Measurements from ENCODE around the gene MGAT4B.
A peak's percentile ranks its signal among the peaks of the same experiment; 100 is the strongest.
"Not testable (repeated sequence)": the region's sequence is repeated elsewhere in the genome, so short reads cannot be mapped to it uniquely, and the experiment has no call there.

Gene MGAT4B

GRCh38 chr5:179836225-179837019, 29.8 kb upstream of the MGAT4B start:
- H3K9me3 ChIP-seq (ENCODE audit: control insufficient read depth, low read length): no peaks in the 10 kb centered on the region
- no peaks in the 10 kb centered on the region for H3K27me3 ChIP-seq (replicated peaks; ENCODE audit: control insufficient read depth, insufficient read depth, low read length, poor library complexity, severe bottlenecking)
- peaks cover 14% of the 10 kb centered on the region for H3K4me1 ChIP-seq (ENCODE audit: control insufficient read depth, insufficient read depth, low read length, poor library complexity, severe bottlenecking)
- peak; percentile 43 to 51 (median 44) for DNase-seq
- H3K27ac ChIP-seq (ENCODE audit: insufficient read depth, low read length, poor library complexity, severe bottlenecking): peak overlapping the region; percentile 67
- no peak overlapping the region for H3K4me3 ChIP-seq (ENCODE audit: insufficient read depth, low read depth, low read length, poor library complexity, severe bottlenecking)
- H3K36me3 ChIP-seq (ENCODE audit: control insufficient read depth, insufficient read depth, low read length): peaks cover 65% of the 10 kb centered on the region

DNA sequence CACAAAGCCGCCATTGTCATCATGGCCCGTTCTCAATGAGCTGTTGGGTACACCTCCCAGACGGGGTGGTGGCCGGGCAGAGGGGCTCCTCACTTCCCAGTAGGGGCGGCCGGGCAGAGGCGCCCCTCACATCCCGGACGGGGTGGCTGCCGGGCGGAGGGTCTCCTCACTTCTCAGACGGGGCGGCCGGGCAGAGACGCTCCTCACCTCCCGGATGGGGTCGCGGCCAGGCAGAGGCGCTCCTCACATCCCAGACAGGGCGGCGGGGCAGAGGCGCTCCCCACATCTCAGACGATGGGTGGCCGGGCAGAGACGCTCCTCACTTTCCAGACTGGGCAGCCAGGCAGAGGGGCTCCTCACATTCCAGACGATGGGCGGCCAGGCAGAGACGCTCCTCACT, 28.2 kb upstream of the MGAT4B start:
- not testable (repeated sequence) for H3K4me3 ChIP-seq (ENCODE audit: insufficient read depth, low read depth, low read length, poor library complexity, severe bottlenecking); DNase-seq; H3K9me3 ChIP-seq (ENCODE audit: control insufficient read depth, low read length); H3K27me3 ChIP-seq (replicated peaks; ENCODE audit: control insufficient read depth, insufficient read depth, low read length, poor library complexity, severe bottlenecking); H3K27ac ChIP-seq (ENCODE audit: insufficient read depth, low read length, poor library complexity, severe bottlenecking)
- H3K4me1 ChIP-seq (ENCODE audit: control insufficient read depth, insufficient read depth, low read length, poor library complexity, severe bottlenecking): peaks cover 14% of the 10 kb centered on the region
- peaks cover 66% of the 10 kb centered on the region for H3K36me3 ChIP-seq (ENCODE audit: control insufficient read depth, insufficient read depth, low read length)

DNA sequence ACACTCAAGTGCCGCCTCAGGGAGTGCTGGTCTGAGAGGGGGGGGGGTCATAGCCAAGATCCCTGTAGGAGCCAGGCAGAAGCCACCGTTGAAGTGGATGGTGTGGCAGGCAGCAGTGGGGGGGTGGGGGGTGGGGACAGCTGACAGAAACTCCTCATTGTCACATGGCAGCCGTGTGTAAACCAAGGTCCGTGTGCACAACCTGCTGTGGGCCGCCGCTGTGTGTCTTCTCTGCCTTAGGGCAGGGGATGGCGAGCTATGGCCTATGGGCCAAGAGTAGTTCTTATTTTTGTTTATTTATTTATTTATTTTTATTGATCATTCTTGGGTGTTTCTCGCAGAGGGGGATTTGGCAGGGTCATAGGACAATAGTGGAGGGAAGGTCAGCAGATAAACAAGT, 27.5 kb upstream of the MGAT4B start:
- H3K27ac ChIP-seq (ENCODE audit: insufficient read depth, low read length, poor library complexity, severe bottlenecking): no peak overlapping the region
- H3K4me1 ChIP-seq (ENCODE audit: control insufficient read depth, insufficient read depth, low read length, poor library complexity, severe bottlenecking): peaks cover 14% of the 10 kb centered on the region
- no peaks in the 10 kb centered on the region for H3K27me3 ChIP-seq (replicated peaks; ENCODE audit: control insufficient read depth, insufficient read depth, low read length, poor library complexity, severe bottlenecking)
- H3K9me3 ChIP-seq (ENCODE audit: control insufficient read depth, low read length): no peaks in the 10 kb centered on the region
- H3K4me3 ChIP-seq (ENCODE audit: insufficient read depth, low read depth, low read length, poor library complexity, severe bottlenecking): no peak overlapping the region
- peaks cover 66% of the 10 kb centered on the region for H3K36me3 ChIP-seq (ENCODE audit: control insufficient read depth, insufficient read depth, low read length)
- DNase-seq: no peak

- Histone ChIP-seq H3K27ac (ENCODE audit: insufficient read depth, low read length, poor library complexity, severe bottlenecking) (no peak overlapping the region), H3K4me1 (ENCODE audit: control insufficient read depth, insufficient read depth, low read length, poor library complexity, severe bottlenecking) (peaks cover 14% of the 10 kb centered on the region), H3K9me3 (ENCODE audit: control insufficient read depth, low read length) (no peaks in the 10 kb centered on the region), H3K36me3 (ENCODE audit: control insufficient read depth, insufficient read depth, low read length) (peaks cover 70% of the 10 kb centered on the region), H3K27me3 (replicated peaks; ENCODE audit: control insufficient read depth, insufficient read depth, low read length, poor library complexity, severe bottlenecking) (no peaks in the 10 kb centered on the region), H3K4me3 (ENCODE audit: insufficient read depth, low read depth, low read length, poor library complexity, severe bottlenecking) (no peak overlapping the region)
- DNase-seq: no peak
Measured at GRCh38 chr5:179833709-179834070, 27.0 kb upstream of the MGAT4B start.

GRCh38 chr5:179833056-179833708, 26.5 kb upstream of the MGAT4B start:
- H3K36me3 ChIP-seq (ENCODE audit: control insufficient read depth, insufficient read depth, low read length): peaks cover 73% of the 10 kb centered on the region
- no peak for DNase-seq
- H3K4me1 ChIP-seq (ENCODE audit: control insufficient read depth, insufficient read depth, low read length, poor library complexity, severe bottlenecking): peaks cover 14% of the 10 kb centered on the region
- H3K27ac ChIP-seq (ENCODE audit: insufficient read depth, low read length, poor library complexity, severe bottlenecking): no peak overlapping the region
- no peak overlapping the region for H3K4me3 ChIP-seq (ENCODE audit: insufficient read depth, low read depth, low read length, poor library complexity, severe bottlenecking)
- H3K27me3 ChIP-seq (replicated peaks; ENCODE audit: control insufficient read depth, insufficient read depth, low read length, poor library complexity, severe bottlenecking): no peaks in the 10 kb centered on the region
- H3K9me3 ChIP-seq (ENCODE audit: control insufficient read depth, low read length): no peaks in the 10 kb centered on the region

DNA sequence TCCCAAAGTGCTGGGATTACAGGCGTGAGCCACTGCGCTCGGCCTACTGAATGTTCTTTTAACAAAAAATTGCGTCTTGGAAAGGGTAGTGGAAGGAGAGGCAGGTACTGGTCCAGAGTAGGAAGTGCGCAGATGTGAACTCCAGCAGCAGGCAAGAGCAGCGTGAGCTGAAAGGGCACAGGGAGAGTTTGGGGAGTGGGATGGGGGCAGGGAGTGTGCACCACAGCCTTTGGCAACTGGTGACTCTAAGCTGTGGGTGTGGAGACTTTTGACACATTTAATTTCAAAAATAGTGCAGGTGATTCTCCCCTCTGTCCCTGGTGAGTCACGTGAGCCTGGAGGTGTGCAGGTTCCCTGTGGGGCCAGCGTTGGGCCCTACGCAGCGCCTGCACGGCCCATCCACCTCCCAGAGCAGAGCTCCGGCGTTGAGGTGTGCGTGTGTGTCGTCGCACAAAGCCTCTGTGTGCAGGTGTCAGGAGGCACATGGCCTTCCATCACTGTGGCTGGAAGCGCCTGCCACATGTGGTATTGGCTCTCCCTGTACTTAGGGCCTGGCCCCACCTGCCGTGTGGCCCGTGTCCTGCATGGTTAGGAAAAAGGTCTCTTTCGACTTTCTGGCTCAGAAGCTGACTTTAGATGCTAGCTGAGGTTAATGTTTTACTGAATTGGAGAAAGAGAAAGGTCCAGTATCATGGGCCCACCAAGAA, 25.5 kb upstream of the MGAT4B start:
- Histone ChIP-seq H3K4me3 (ENCODE audit: insufficient read depth, low read depth, low read length, poor library complexity, severe bottlenecking) (no peak overlapping the region), H3K9me3 (ENCODE audit: control insufficient read depth, low read length) (no peaks in the 10 kb centered on the region), H3K36me3 (ENCODE audit: control insufficient read depth, insufficient read depth, low read length) (peaks cover 71% of the 10 kb centered on the region), H3K27me3 (replicated peaks; ENCODE audit: control insufficient read depth, insufficient read depth, low read length, poor library complexity, severe bottlenecking) (no peaks in the 10 kb centered on the region), H3K4me1 (ENCODE audit: control insufficient read depth, insufficient read depth, low read length, poor library complexity, severe bottlenecking) (peaks cover 12% of the 10 kb centered on the region), H3K27ac (ENCODE audit: insufficient read depth, low read length, poor library complexity, severe bottlenecking) (no peak overlapping the region)
- DNase-seq: no peak

GRCh38 chr5:179830818-179831468, 24.3 kb upstream of the MGAT4B start:
- DNase-seq: no peak
- H3K36me3 ChIP-seq (ENCODE audit: control insufficient read depth, insufficient read depth, low read length): peaks cover 75% of the 10 kb centered on the region
- H3K27me3 ChIP-seq (replicated peaks; ENCODE audit: control insufficient read depth, insufficient read depth, low read length, poor library complexity, severe bottlenecking): no peaks in the 10 kb centered on the region
- no peak overlapping the region for H3K4me3 ChIP-seq (ENCODE audit: insufficient read depth, low read depth, low read length, poor library complexity, severe bottlenecking)
- H3K9me3 ChIP-seq (ENCODE audit: control insufficient read depth, low read length): no peaks in the 10 kb centered on the region
- H3K27ac ChIP-seq (ENCODE audit: insufficient read depth, low read length, poor library complexity, severe bottlenecking): no peak overlapping the region
- H3K4me1 ChIP-seq (ENCODE audit: control insufficient read depth, insufficient read depth, low read length, poor library complexity, severe bottlenecking): no peaks in the 10 kb centered on the region

GRCh38 chr5:179829732-179830435, 23.2 kb upstream of the MGAT4B start:
- Histone ChIP-seq H3K4me3 (ENCODE audit: insufficient read depth, low read depth, low read length, poor library complexity, severe bottlenecking) (no peak overlapping the region), H3K9me3 (ENCODE audit: control insufficient read depth, low read length) (no peaks in the 10 kb centered on the region), H3K27me3 (replicated peaks; ENCODE audit: control insufficient read depth, insufficient read depth, low read length, poor library complexity, severe bottlenecking) (no peaks in the 10 kb centered on the region), H3K4me1 (ENCODE audit: control insufficient read depth, insufficient read depth, low read length, poor library complexity, severe bottlenecking) (no peaks in the 10 kb centered on the region), H3K36me3 (ENCODE audit: control insufficient read depth, insufficient read depth, low read length) (peaks cover 84% of the 10 kb centered on the region), H3K27ac (ENCODE audit: insufficient read depth, low read length, poor library complexity, severe bottlenecking) (no peak overlapping the region)
- no peak for DNase-seq

GRCh38 chr5:179828756-179829421, 22.2 kb upstream of the MGAT4B start:
- peaks cover 91% of the 10 kb centered on the region for H3K36me3 ChIP-seq (ENCODE audit: control insufficient read depth, insufficient read depth, low read length)
- no peak overlapping the region for H3K27ac ChIP-seq (ENCODE audit: insufficient read depth, low read length, poor library complexity, severe bottlenecking)
- H3K9me3 ChIP-seq (ENCODE audit: control insufficient read depth, low read length): no peaks in the 10 kb centered on the region
- DNase-seq: no peak
- H3K4me3 ChIP-seq (ENCODE audit: insufficient read depth, low read depth, low read length, poor library complexity, severe bottlenecking): no peak overlapping the region
- no peaks in the 10 kb centered on the region for H3K27me3 ChIP-seq (replicated peaks; ENCODE audit: control insufficient read depth, insufficient read depth, low read length, poor library complexity, severe bottlenecking)
- H3K4me1 ChIP-seq (ENCODE audit: control insufficient read depth, insufficient read depth, low read length, poor library complexity, severe bottlenecking): no peaks in the 10 kb centered on the region
